ENCODE results near the gene DPM3. TPM values are rescaled to one million over a fixed set of nuclear protein-coding genes. Genes with fewer than 3 reads are reported as not detected.

Gene DPM3
- total RNA-seq, 3 donors from 2014 or later = 76.3 to 106 (median 78.4) TPM

DNA sequence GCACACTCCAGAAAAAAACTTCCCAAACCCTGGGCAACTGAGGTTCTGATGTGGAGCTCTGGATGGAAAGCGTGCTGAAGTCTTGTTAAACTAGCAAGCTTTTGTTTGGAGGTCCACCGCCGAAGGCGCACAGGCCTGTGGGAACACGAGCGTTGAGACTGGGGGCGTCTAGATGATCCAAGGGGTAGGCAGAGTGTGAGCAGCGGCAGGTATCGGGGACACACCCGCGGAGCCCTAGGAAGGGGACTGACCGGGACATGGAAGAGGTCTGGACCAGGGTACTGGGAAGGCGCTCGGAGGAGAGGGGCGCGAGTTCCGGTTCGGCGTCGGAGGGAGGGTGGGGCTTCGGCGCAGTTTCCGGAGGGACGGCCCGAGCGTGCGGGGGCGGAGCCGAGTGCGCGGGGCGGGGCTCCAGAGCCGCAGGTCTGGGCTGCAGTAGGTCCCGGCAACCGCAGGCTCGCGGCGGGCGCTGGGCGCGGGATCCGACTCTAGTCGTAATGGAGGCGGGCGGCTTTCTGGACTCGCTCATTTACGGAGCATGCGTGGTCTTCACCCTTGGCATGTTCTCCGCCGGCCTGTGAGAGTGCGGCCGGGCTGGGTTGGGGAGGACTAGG, 4.8 kb downstream of the DPM3 start, which contains the start of gene SLC50A1:
Gene SLC50A1 (plus strand): TSS at position 438 of the 614 bp plus-strand sequence. CDS start 60 bp downstream, at position 498.
- DNase-seq = peak; percentile 96 to 97 (median 96)
- intact Hi-C loops (cut with DNase I, micrococcal nuclease) = no loop called here
- TF ChIP-seq, protein P1, sequence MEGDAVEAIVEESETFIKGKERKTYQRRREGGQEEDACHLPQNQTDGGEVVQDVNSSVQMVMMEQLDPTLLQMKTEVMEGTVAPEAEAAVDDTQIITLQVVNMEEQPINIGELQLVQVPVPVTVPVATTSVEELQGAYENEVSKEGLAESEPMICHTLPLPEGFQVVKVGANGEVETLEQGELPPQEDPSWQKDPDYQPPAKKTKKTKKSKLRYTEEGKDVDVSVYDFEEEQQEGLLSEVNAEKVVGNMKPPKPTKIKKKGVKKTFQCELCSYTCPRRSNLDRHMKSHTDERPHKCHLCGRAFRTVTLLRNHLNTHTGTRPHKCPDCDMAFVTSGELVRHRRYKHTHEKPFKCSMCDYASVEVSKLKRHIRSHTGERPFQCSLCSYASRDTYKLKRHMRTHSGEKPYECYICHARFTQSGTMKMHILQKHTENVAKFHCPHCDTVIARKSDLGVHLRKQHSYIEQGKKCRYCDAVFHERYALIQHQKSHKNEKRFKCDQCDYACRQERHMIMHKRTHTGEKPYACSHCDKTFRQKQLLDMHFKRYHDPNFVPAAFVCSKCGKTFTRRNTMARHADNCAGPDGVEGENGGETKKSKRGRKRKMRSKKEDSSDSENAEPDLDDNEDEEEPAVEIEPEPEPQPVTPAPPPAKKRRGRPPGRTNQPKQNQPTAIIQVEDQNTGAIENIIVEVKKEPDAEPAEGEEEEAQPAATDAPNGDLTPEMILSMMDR (IDR thresholded peaks at IDR 0.05) = peak; percentile 8
- Histone ChIP-seq H3K4me3 (peak within 1 kb of the TSS; percentile 46), H3K4me1 (ENCODE audit: low read depth) (peaks cover 45% of the 10 kb centered on the region), H3K36me3 (ENCODE audit: low read depth) (peaks cover 6% of the 10 kb centered on the region), H3K9me3 (no peaks in the 10 kb centered on the region)
- peak; percentile 87 for ATAC-seq

DNA sequence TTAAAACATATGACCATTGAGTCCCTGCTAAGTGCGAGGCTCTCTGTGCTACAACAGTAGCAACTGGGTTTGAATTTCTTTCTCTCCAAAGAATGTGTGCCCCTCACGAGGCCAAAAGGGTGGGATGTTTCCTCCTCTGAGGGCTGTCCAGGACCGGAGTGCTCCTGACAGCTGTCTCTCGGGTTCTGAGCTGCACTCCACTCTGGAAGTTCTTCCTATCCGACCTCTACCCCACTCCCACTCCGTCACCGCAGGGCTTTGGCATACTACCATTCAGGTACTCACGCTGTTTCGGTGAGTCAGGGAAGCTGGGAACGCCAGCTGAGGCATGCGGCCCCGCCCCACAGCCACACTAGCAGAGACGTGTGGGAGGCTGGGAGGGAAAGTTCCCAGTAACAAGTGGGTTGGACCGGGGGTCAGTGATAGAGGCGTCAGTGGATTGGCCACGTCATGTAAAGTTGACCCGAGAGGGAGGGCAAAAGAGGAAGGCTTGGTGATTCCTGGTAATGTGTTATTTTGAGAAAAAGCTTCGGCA, 5.4 kb downstream of the DPM3 start:
- intact Hi-C loops (cut with DNase I, micrococcal nuclease) = no loop called here
- Histone ChIP-seq H3K9me3 (no peaks in the 10 kb centered on the region), H3K36me3 (ENCODE audit: low read depth) (peaks cover 6% of the 10 kb centered on the region), H3K4me1 (ENCODE audit: low read depth) (peaks cover 44% of the 10 kb centered on the region), H3K4me3 (peak overlapping the region; percentile 46)
- peak; percentile 89 to 94 (median 90) for DNase-seq
- TF ChIP-seq, protein P1 (IDR thresholded peaks at IDR 0.05) = no peak
- peak; percentile 79 for ATAC-seq

DNA sequence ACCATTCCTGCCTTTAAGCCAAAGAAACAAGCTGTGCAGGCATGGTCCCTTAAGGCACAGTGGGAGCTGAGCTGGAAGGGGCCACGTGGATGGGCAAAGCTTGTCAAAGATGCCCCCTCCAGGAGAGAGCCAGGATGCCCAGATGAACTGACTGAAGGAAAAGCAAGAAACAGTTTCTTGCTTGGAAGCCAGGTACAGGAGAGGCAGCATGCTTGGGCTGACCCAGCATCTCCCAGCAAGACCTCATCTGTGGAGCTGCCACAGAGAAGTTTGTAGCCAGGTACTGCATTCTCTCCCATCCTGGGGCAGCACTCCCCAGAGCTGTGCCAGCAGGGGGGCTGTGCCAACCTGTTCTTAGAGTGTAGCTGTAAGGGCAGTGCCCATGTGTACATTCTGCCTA, 6.0 kb downstream of the DPM3 start:
- no peak for ATAC-seq
- intact Hi-C loops (cut with DNase I, micrococcal nuclease) = no loop called here

DNA sequence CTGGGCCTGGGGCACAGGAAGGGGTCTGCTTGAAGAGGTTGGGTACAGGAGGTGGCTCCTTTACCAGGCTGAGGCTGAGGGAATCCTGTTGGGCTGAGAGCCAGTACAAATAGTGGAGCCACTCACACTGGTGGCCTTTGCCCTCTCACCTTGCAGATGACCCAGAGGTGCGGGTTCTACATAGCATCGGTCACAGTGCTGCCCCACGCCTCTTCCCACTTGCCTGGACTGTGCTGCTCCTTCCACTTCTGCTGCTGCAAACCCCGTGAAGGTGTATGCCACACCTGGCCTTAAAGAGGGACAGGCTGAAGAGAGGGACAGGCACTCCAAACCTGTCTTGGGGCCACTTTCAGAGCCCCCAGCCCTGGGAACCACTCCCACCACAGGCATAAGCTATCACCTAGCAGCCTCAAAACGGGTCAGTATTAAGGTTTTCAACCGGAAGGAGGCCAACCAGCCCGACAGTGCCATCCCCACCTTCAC, 6.5 kb downstream of the DPM3 start:
- Histone ChIP-seq H3K9me3 (no peaks in the 10 kb centered on the region), H3K4me1 (ENCODE audit: low read depth) (peaks cover 45% of the 10 kb centered on the region), H3K36me3 (ENCODE audit: low read depth) (peaks cover 6% of the 10 kb centered on the region), H3K4me3 (no peak overlapping the region)
- TF ChIP-seq, protein P1 (IDR thresholded peaks at IDR 0.05) = no peak
- intact Hi-C loops (cut with DNase I, micrococcal nuclease) = no loop called here
- no peak for ATAC-seq
- peak in 2 of 3 donors; percentile 30 to 39 for DNase-seq

More for the DNA sequence above, 6.0 kb downstream of the DPM3 start:
- Histone ChIP-seq H3K36me3 (ENCODE audit: low read depth) (peaks cover 6% of the 10 kb centered on the region), H3K4me1 (ENCODE audit: low read depth) (peaks cover 48% of the 10 kb centered on the region), H3K4me3 (no peak overlapping the region), H3K9me3 (no peaks in the 10 kb centered on the region)
- DNase-seq = peak in 1 of 3 donors; percentile 26
- TF ChIP-seq, protein P1 (IDR thresholded peaks at IDR 0.05) = no peak

DNA sequence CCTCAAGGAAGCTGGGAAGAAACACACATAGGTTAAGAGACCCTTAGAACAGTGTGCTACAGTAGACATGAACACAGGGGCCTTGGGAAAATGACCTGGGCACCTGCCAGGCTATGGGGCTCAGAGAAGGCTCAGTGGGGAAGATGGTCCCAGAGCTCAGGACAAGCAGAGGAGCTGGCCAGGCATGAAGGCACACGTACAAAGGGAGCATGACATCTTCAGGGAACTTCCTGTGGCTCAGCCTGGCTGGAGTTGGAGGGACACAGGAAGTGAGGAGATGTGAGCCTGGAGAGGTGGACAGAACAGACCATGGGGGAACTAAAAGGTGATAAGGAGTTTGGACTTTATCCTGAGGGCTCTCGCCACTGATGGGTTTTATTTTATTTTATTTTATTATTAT, 8.5 kb downstream of the DPM3 start:
- ATAC-seq (no peak), DNase-seq (no peak)
- H3K36me3 ChIP-seq (ENCODE audit: low read depth) = peaks cover 6% of the 10 kb centered on the region
- no peaks in the 10 kb centered on the region for H3K9me3 ChIP-seq
- H3K4me1 ChIP-seq (ENCODE audit: low read depth) = peaks cover 28% of the 10 kb centered on the region
- TF ChIP-seq, protein P1 (IDR thresholded peaks at IDR 0.05) = no peak
- intact Hi-C loops (cut with DNase I, micrococcal nuclease) = no loop called here
- H3K4me3 ChIP-seq = no peak overlapping the region
